ENCODE results near the gene AGK. TPM values are rescaled to one million over a fixed set of nuclear protein-coding genes. Genes with fewer than 3 reads are reported as not detected.
A peak's percentile ranks its signal among the peaks of the same experiment; 100 is the strongest.
"Not testable (repeated sequence)": the region's sequence is repeated elsewhere in the genome, so short reads cannot be mapped to it uniquely, and the experiment has no call there.

AGK gene
- polyA plus RNA-seq, 4 donors: 30.9 to 42.9 (median 39.3) TPM

- peak in 1 of 4 donors; percentile 28 for DNase-seq (ENCODE audit: low read depth in 4 of 4, low spot score in 2 of 4)
Measured at GRCh38 chr7:141674171-141674671, 123.0 kb downstream of the AGK start.

GRCh38 chr7:141674702-141675101 is 123.5 kb downstream of the AGK start:
- no peak for DNase-seq (ENCODE audit: low read depth in 4 of 4, low spot score in 2 of 4)

DNA sequence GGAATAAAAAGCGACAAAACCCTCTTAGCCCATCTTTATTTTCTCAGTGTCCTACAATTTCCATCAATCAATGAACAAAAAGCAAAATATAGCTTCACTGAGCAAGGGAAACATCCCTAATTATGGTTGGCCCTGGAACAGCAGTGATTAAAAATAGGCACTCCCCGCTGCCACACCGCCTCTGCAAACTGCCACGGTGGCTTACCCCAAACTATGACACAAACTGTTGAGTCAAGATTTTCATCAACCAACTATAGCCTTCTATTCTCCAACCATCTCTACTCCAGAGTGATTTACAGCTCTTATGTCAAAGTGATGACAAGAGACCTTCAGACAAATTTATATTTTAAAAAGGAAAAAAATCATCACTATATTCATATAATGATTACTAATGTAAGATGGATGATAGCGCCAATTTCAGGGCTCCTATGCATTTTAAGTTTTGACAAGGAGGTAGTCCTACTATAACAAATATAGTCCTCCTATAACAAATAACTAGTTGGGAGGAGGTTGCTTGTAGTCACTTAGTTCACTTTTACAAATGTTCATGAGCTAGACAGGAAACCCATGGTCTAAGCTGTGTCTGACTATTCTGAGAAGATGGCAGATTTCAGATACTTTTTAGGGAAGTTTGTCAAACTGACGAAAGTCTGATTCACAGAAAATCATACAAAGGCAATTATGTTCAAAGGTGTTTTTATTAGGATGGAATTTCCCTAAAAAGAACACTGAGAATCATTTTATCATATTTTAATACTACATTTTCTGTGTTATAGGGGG is 124.4 kb downstream of the AGK start:
- DNase-seq (ENCODE audit: low read depth in 4 of 4, low spot score in 2 of 4): no peak

- no peak for DNase-seq (ENCODE audit: low read depth in 4 of 4, low spot score in 2 of 4)
Measured at GRCh38 chr7:141676618-141677017, 125.4 kb downstream of the AGK start.

- no peak for DNase-seq (ENCODE audit: low read depth in 4 of 4, low spot score in 2 of 4)
Measured at GRCh38 chr7:141679014-141679413, 127.8 kb downstream of the AGK start.

DNA sequence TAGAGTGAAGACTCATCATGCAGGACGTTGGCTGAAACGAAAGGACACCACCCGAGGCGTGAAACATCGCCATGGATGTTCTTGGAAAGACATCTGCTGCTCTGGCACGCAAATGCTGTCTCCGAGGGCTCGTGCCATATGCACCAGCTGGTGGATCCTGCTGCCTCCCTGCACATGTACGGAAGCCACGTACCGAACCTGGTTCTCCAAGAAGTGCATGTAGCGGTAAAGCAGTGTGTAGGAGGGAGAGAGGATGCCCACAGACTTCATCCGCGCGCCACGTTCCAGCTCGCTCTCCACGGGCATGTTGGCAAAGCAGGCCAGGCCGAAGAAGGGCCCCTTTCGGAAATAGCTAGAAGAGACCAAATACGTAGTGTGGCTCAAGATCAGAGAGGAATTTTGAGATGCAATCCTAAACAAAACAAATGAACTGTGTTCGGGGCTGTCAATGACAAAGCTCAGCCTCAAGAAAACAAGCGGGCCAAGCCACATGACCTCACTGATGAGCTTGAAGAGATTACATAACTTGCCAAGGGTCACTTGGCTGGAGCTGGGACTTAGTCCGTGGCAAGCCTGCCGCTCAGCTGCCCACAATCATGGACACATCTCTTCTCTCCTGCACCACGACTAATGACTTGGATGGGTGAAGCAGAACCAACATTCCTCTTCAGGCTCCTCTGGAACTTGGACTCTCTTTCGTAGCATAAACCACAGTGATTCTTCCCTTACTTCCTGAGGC is 134.2 kb downstream of the AGK start:
- no peak for DNase-seq (ENCODE audit: low read depth in 4 of 4, low spot score in 2 of 4)

GRCh38 chr7:141686074-141686473 is 134.9 kb downstream of the AGK start:
- no peak for DNase-seq (ENCODE audit: low read depth in 4 of 4, low spot score in 2 of 4)

DNA sequence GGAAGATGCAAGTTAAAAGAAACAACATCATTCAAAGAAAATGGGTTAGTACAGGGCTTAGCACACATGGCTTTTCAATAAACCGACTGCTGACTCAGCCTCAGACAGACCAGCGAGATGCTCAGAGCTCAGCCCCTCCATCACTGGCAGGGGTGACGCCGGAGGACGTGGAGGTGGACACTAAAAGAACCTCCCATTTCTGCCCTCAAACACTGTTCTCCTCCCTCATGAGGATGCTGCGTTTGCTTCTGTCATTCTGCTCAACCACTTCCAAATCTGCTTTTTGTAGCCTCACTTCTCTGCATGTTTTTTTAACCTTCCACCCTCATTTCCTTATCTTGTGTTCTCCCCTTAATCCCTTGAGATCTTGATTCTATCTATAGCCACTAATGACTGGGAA is 135.5 kb downstream of the AGK start:
- DNase-seq (ENCODE audit: low read depth in 4 of 4, low spot score in 2 of 4): no peak

DNA sequence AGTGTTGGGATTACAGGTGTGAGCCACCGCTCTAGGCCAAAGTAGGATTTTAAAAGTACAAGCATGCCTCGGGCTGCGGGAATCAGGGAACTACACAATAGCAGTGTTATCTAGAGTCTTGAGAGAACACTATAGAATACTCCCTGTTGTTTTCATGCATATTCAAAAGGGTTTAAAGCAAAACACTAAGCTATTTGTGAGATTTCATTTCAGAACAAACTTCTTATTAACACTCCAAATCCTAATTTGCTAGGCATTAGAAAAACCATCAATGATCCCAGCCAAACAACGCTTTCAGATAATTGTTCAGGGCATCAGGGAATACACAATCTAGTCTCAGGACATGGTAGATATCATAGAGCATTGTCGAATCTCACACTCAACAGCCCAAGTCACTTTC is 136.8 kb downstream of the AGK start:
- no peak for DNase-seq (ENCODE audit: low read depth in 4 of 4, low spot score in 2 of 4)

GRCh38 chr7:141689072-141689825 is 138.0 kb downstream of the AGK start:
- not testable (repeated sequence) for DNase-seq (ENCODE audit: low read depth in 4 of 4, low spot score in 2 of 4)

DNA sequence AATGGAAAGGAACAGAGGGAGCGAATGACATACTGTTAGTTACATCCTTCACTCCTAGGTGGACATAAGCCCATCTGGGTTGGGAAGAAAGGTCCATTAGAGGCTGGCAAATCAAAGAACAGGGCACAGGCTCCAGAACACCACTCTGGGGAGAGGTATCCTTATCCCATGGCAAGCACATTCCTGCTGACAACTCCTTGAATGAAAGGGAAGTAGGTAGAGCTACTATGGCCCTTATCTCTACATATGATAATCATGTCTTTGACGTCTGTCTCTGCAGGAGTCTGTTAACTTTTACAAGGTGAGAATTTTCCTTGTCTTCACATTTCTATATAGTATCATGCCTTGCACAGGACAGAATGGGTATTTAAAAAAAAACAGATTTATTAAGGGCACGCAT is 140.3 kb downstream of the AGK start:
- DNase-seq (ENCODE audit: low read depth in 4 of 4, low spot score in 2 of 4): no peak

GRCh38 chr7:141691961-141692360 is 140.8 kb downstream of the AGK start:
- DNase-seq (ENCODE audit: low read depth in 4 of 4, low spot score in 2 of 4): no peak

GRCh38 chr7:141693082-141693481 is 141.9 kb downstream of the AGK start:
- DNase-seq (ENCODE audit: low read depth in 4 of 4, low spot score in 2 of 4): no peak

GRCh38 chr7:141695803-141696289 is 144.6 kb downstream of the AGK start:
- no peak for DNase-seq (ENCODE audit: low read depth in 4 of 4, low spot score in 2 of 4)

- no peak for DNase-seq (ENCODE audit: low read depth in 4 of 4, low spot score in 2 of 4)
Measured at GRCh38 chr7:141696348-141696747, 145.1 kb downstream of the AGK start.

DNA sequence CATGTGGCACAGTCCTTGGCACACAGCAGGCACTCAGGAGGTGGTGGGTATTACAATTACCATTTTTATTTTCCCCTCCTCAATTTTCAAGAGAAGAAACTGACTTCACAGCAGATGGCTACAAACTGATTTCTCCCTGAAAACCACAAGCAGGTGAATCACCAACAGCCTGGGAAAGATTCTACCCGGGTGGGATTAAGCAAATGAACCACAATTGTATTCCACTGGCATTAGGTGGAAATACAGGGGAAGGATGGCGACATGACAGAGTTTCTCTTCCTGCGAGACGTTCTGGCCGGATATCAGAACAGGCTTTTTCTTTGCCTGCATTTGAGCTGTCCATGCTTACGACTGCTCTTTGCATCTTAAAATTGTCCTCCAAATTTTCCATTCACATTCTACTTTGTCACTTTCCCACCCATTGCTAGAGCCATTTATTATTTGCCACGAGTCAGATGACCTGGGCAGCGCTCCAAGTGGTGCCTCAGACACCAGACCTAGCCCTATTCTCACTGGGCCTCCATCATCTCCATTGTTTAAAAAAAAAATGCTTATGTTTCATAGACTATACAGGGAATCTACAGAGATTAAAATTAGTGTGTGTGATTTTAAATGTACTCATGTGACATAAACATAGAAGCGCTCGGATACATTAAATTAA is 146.1 kb downstream of the AGK start:
- no peak for DNase-seq (ENCODE audit: low read depth in 4 of 4, low spot score in 2 of 4)

DNA sequence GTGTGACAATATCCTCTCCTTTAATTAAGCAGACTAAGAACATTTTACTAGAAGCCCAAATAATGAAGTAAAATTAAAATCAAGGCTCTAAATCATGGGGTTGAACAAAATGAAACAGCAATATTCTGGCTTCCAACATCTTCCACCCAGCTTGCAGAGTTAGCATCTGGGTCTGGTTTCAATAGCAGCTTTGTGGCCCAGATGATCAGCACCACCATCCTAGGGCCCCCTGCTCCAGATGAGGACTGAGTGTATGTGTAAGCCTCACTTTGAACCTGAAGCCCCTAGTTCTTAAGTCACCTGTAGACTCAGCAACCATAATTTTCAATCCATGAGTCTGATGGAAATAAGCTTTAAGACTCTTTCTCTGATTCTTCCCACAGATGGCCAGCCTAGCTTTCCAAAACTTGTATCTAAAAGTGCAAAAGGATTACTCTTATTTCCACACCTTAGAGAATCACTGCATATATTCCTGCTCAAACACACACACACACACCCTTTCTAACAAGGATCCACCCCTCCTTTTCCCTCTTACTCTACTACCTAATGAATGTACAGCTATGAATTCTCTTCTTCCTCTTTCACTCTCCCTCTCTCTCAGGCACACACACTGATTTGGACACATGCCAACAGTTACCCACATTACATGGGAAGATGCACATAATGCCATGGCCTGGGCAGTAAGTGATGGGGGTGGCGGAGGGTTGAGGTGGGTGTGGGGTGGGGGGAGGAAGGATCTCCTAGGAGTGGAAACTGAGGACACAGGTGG is 147.2 kb downstream of the AGK start:
- no peak for DNase-seq (ENCODE audit: low read depth in 4 of 4, low spot score in 2 of 4)

GRCh38 chr7:141699860-141700259 is 148.7 kb downstream of the AGK start:
- no peak for DNase-seq (ENCODE audit: low read depth in 4 of 4, low spot score in 2 of 4)

DNA sequence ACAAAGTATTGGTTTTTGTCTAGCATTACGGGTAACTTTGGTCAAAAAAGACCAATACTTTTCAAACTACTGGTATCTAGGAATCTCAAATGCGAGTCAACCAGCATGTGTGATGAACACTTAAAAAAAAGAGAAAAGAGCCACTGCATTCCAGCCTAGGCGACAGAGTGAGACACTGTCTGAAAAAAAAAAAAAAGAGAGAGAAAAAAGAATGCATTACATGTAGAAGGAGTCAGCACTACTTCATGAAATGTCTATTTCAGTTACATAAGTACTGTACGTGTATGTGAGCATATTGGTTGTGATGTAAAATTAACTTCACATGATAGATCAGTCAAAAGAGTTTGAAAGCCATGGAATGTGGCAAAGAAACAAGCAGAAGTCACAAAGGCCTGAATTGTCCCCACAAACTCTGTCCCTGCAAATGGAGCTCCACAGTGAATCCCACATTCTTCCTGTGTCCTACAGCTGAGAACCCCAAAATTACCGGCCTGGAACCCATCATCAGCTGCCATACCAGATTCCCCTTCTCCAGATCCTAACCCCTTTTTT is 149.2 kb downstream of the AGK start:
- DNase-seq (ENCODE audit: low read depth in 4 of 4, low spot score in 2 of 4): no peak
